GM18867 (cell line): ENCODE results near the gene AKT1S1.

Experiments used
- ATAC-seq: cut with Tn5 transposase; IDR thresholded peaks from one replicate; pipeline ENCODE4 v1.9.1; 2021; ENCODE audit warnings: mild to moderate bottlenecking, moderate library complexity; ENCODE audit not compliant: unreplicated experiment

Gene AKT1S1

GRCh38 chr19:49884760-49885159, 7.6 kb upstream of the AKT1S1 start:
- no peak for ATAC-seq

DNA sequence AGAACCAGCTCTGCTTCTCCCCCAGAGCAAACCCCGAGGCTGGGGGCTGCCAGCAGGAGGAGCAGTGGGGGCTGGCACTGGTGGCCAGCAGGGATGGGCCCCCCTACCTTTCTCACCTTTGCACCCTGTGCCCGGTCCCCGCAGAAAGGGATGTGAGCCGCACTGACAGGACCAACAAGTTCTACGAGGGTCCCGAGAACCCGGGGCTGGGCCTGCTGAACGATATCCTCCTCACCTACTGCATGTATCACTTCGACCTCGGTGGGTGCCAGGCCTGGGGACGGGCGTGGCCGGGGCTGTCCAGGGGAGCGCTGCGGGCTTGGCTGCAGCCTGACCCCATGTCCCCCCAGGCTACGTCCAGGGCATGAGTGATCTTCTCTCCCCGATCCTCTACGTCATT, 7.0 kb upstream of the AKT1S1 start:
- ATAC-seq, result no peak

DNA sequence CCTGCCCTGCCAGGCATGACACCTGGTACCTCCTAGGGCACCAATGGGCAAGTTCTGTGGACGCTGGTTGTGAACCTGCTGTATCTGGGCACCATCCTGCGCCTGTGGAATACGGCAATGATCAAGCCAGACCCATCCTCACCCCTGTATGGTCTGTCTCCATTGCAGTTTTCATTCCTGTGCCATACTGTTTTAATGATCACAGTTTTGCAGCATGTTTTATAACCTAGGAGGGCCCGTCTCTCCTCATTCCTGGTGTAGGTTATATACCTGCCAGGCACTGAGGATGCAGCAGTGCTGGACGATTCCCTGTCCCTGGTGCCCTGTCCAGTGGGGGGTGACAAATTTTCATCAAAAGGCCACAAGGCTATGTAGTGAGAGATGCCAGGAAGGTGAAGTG, 5.9 kb upstream of the AKT1S1 start:
- ATAC-seq, result no peak

GRCh38 chr19:49882643-49883042, 5.5 kb upstream of the AKT1S1 start:
- ATAC-seq, result no peak

GRCh38 chr19:49881672-49882394, 4.7 kb upstream of the AKT1S1 start:
- no peak for ATAC-seq

- no peak for ATAC-seq
Measured at GRCh38 chr19:49881186-49881585, 4.0 kb upstream of the AKT1S1 start.

GRCh38 chr19:49880162-49880869, 3.2 kb upstream of the AKT1S1 start:
- ATAC-seq, result no peak

GRCh38 chr19:49879243-49879963, 2.2 kb upstream of the AKT1S1 start:
- ATAC-seq, result no peak

GRCh38 chr19:49878744-49879070, 1.6 kb upstream of the AKT1S1 start:
- ATAC-seq, result no peak

- ATAC-seq, result peak; percentile 42
Measured at GRCh38 chr19:49877879-49878743, 956 bp upstream of the AKT1S1 start.

DNA sequence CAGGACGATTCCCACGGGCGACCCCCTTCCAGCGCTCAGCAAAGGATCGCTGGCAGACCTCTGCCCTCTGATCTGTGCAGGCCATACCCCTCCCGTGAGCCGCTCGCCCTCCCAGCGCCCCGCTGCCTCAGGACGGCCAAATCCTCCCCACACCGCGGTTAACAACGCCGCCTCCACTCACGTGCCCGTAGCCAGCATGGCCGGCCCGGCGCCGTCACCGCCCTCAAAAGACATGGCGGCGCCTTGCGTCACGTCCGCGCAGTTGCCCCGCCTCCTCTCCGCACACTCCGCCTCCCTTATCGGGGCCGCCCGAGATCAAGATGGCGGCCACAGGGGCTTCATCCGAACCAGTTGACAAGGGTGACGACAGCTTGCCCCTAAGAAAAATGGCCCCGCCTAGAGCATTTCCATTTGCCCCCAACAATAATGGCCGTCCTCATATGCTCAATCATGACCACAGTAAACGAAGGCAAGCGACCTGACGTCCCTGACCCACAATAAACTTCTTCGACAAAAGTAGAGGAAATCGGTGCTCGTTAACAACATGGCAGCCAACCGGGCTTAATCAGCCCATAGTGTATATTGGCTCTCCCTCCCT, 634 bp downstream of the AKT1S1 start:
- peak; percentile 47 for ATAC-seq

DNA sequence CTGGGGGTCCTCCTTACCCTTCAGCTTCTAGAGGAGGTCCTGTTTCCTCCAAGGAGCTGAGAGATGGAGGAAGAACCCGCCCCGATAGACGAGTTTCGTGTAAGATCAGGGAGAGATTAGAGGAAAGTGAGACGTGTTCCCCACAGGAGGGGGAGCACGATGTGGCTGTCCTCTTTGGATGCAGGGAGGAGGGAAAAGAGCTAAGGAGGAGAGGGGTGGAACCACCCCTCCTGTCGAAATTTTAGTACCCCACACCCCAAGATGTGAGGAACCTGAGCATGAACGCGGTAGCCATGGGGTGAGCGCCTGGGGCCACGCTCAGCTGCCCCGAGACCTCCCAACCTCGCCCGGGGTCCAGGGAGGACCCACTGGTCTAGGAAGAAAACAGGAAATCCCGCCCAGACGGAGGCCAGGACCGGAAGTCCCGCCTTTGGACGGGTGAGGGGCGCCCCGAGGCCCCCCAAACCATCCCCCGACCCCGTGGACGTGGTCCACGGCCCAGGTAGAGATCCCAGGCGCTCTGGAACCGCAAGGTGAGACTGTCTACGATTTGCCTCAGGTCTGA, 1.2 kb downstream of the AKT1S1 start:
- no peak for ATAC-seq

DNA sequence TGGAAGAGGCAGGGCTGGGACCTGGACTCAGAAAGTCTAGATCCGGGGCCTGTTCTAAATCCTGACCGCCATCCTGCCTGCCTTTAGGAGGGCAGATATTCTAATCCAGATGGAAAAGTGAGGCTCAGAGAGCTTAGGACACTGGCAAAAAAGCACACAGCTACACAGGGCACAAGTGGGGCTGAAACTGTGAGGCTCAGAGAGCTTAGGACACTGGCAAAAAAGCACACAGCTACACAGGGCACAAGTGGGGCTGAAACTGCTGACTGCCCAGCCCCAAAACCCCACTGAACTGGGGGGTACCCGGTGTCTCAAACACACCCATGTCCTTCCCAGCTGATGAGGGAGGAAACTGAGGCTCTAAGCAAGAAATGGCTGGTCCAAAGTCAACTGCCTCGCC, 2.0 kb downstream of the AKT1S1 start:
- ATAC-seq, result no peak

DNA sequence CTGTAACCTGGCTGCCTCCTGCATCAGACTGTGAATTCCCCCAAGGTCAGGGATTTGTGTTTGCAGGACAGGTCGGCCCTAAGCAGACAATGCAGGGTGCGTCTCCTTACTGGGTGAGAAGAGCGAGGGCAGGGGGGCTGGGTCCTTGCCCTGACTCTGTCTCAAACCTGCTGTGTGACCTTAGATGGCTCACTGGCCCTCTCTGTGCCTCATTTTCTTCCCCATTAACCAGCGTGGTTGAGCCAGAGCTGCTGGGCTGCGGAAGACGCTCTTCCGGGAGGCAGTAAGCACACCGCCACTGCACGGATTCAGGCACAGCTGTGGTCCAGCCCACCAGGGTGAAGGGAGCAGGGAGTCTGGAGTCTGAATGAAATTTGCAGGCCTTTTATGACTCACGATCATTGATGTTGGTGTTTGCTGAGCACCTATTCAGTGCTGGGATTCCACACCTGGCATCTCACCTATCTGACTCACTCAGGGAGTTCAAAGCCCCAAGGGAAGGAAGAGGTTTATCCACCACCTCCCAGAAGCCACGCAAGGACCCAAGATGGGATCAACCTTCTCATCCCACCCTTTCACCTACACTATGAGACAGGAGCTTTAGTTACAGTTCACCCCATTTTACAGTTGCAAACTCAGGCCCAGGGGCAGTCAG, 2.5 kb downstream of the AKT1S1 start:
- no peak for ATAC-seq

DNA sequence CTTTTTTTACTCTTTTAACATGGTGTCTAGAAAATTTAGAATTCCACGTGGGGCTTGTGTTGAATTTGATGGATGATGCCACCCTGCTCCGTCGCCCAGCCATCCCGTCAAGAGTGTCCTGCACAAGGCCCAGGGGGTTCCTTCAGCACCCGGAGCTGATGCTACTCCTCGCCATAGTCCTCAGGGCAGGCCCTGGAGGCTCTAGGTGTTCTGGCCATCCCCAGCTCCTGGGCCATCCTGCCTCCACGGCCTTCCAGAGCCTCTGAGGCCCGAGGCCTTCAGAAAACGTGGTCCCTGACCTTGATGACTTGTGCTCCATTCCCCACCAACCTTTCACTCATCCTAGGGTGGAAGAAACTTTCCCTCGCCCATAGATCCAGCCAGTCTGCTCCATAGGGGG, 3.3 kb downstream of the AKT1S1 start:
- no peak for ATAC-seq

GRCh38 chr19:49873129-49873521, 4.0 kb downstream of the AKT1S1 start:
- ATAC-seq, result no peak

GRCh38 chr19:49872245-49873128, 4.7 kb downstream of the AKT1S1 start:
- no peak for ATAC-seq

- ATAC-seq, result no peak
Measured at GRCh38 chr19:49871349-49871985, 5.7 kb downstream of the AKT1S1 start.
